Measurements from ENCODE around the gene KRTAP4-9. TPM values are rescaled to one million over a fixed set of nuclear protein-coding genes. Genes with fewer than 3 reads are reported as not detected.
"Not testable (repeated sequence)": the region's sequence is repeated elsewhere in the genome, so short reads cannot be mapped to it uniquely, and the experiment has no call there.

The KRTAP4-9 gene
- total RNA-seq, 2 donors from 2014 or later: not detected

DNA sequence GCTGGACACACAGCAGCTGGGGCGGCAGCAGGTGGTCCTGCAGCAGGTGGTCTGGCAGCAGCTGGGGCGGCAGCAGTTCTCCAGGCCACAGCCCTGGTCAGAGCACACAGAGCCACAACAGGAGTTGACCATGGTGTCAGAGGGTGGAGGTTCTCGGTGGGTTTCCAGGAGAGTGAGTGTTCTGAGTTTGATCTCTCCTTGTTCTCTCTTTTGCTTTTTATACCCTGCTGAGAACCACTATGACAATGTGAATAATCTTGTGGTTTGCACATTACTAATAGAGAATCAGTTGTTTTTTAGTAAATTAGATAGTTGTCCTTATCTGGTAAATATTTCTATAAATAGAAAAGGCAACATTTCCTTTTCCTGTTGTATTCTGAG, 18.8 kb downstream of the KRTAP4-9 start, which contains the start of gene KRTAP4-12:
KRTAP4-12 (minus strand) TSS at position 192 of the 381 bp plus-strand sequence; CDS start at position 132, 60 bp downstream.
- Mint-ChIP-seq H3K4me1 (peaks cover 27% of the 10 kb centered on the region), H3K27ac (peak within 1 kb of the TSS; percentile 66)

DNA sequence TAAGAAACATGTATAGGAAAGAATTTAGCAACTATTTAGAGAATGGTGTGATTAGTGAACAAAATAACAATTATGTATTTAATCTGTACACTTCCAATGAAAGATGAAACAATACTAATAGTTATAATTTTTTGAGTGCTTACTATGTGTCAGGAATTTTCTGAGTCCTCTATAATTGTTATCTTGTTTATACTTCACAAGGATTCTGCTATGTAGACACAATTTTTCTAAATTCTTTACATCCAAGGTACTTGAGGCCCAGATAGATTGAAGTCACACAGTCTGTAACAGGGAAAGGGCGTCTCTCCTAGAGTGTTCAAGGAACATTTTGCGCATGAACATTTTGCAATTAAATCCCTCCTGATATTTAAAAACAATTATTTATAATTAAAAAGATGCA, 19.9 kb downstream of the KRTAP4-9 start:
- Mint-ChIP-seq H3K27me3 (no peaks in the 10 kb centered on the region), H3K27ac (peak overlapping the region; percentile 66), H3K4me1 (peaks cover 27% of the 10 kb centered on the region), H3K4me3 (peak overlapping the region; percentile 36), H3K36me3 (ENCODE audit: low read depth) (no peaks in the 10 kb centered on the region)
- H3K9me3 ChIP-seq (ENCODE audit: control insufficient read depth, low read length, poor library complexity, severe bottlenecking): no peaks in the 10 kb centered on the region
- ATAC-seq (no peak), DNase-seq (no peak)

More for the DNA sequence above, 18.8 kb downstream of the KRTAP4-9 start, which contains the start of gene KRTAP4-12:
- H3K9me3 ChIP-seq (ENCODE audit: control insufficient read depth, low read length, poor library complexity, severe bottlenecking); H3K27me3 Mint-ChIP-seq; DNase-seq; ATAC-seq; H3K36me3 Mint-ChIP-seq (ENCODE audit: low read depth): not testable (repeated sequence)
- peak within 1 kb of the TSS; percentile 80 for H3K4me3 Mint-ChIP-seq

DNA sequence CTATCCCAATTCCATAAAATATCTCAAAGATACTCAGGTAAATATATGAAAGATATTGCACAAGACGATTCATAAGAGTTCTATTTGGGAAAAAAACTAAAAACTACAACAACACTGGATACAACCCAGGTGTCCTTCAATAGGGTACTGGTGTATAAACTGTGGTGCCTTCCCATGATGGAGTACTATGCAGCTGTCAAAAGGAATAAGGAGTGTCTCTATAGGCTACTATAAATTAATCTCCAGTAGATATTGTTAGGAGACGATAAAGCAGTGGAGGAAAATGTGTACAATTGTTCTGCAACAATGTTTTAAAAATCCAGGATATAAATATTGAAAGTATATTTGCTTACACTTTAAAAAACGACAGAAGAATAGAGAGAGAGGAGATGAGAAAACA, 21.2 kb downstream of the KRTAP4-9 start:
- no peak for ATAC-seq
- H3K4me1 Mint-ChIP-seq: peaks cover 25% of the 10 kb centered on the region
- H3K36me3 Mint-ChIP-seq (ENCODE audit: low read depth): no peaks in the 10 kb centered on the region
- H3K27me3 Mint-ChIP-seq: no peaks in the 10 kb centered on the region
- no peaks in the 10 kb centered on the region for H3K9me3 ChIP-seq (ENCODE audit: control insufficient read depth, low read length, poor library complexity, severe bottlenecking)
- DNase-seq: no peak
- no peak overlapping the region for H3K27ac Mint-ChIP-seq
- H3K4me3 Mint-ChIP-seq: no peak overlapping the region

DNA sequence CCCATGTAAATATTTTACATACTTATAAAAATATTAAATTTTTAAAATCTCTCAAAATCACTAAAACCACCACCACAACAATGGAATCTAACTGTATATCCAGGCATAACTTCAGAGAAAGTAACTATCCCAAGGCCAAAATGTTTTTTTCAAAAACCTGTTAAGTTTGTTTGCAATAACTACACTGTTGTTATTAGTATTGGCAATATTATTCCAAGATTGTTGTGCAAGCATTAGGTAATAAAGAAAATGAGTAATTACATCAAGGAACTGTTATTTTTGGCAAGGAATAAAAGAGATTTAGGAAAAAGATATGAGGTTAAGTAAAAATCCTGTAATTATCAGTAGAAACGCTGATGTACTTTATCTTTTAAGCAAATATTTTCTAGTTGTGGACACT, 22.2 kb downstream of the KRTAP4-9 start:
- ATAC-seq (no peak), DNase-seq (no peak)
- Mint-ChIP-seq H3K4me3 (no peak overlapping the region), H3K4me1 (peaks cover 28% of the 10 kb centered on the region), H3K36me3 (ENCODE audit: low read depth) (no peaks in the 10 kb centered on the region), H3K27ac (no peak overlapping the region), H3K27me3 (no peaks in the 10 kb centered on the region)
- H3K9me3 ChIP-seq (ENCODE audit: control insufficient read depth, low read length, poor library complexity, severe bottlenecking): no peaks in the 10 kb centered on the region

DNA sequence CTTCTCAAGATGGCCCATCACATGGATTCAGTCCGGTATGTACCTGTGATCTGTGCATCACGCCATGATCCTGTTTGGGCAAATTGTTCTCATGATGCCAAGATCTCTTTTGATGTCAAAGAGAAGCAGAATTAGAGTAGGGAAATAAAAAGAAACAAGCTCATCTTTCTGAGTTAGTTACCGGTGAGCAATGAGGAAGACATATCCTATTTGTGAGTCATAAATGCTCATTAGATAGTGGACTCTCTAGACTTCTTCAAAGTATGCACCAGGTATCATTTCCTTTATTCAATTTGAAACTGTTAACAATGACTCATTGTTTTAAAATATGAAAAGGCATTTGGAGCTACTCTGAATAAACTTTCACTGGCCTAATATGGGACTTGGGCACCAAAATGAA, 26.8 kb downstream of the KRTAP4-9 start:
- Mint-ChIP-seq H3K4me1 (peaks cover 12% of the 10 kb centered on the region), H3K27ac (no peak overlapping the region), H3K4me3 (no peak overlapping the region)

DNA sequence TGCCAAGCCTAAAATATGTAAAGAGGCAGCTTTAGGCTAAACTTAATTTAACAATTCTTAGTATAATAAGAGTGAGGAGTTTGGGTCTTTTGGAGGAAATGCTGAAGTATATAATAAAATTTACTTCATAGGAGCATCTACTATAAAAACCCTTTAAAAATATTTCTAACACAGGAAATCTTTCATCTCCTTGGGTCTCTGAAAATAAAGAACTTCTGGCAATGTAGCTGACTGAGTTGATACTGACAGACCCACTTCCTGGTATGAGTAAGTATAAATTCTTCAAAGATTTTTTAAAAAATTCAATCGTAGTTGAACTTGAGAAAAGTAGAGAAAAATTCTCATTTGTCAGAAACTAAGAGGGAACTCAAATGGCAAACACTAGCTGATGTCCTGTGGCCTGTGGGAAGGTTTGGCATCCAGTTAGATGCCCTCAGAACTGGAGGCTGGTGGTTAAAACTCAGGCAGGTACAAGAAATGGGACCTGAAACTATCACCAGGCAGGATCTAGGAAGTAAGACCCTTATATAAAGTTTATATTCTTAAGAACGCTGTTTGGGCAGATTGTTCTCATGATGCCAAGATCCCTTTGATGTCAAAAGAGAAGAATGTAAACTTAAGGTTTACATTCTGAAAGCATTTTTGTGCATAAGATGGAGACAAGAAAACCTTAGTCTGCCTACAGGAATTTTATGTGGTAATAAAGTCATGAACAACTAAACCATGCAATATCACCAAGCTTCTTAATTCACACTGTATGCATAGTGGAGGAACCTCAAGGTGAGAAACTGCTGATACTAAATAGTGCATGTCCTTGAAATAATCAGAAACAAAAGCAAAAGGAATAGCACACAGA, 28.9 kb downstream of the KRTAP4-9 start:
- no peaks in the 10 kb centered on the region for H3K9me3 ChIP-seq (ENCODE audit: control insufficient read depth, low read length, poor library complexity, severe bottlenecking)
- peak overlapping the region; percentile 63 for H3K27ac Mint-ChIP-seq
- no peak for DNase-seq
- peak; percentile 45 for ATAC-seq
- no peaks in the 10 kb centered on the region for H3K27me3 Mint-ChIP-seq
- peaks cover 2% of the 10 kb centered on the region for H3K36me3 Mint-ChIP-seq (ENCODE audit: low read depth)
- peaks cover 12% of the 10 kb centered on the region for H3K4me1 Mint-ChIP-seq
- no peak overlapping the region for H3K4me3 Mint-ChIP-seq

More for the DNA sequence above, 26.8 kb downstream of the KRTAP4-9 start:
- no peaks in the 10 kb centered on the region for H3K9me3 ChIP-seq (ENCODE audit: control insufficient read depth, low read length, poor library complexity, severe bottlenecking)
- no peaks in the 10 kb centered on the region for H3K27me3 Mint-ChIP-seq
- no peak for DNase-seq
- no peaks in the 10 kb centered on the region for H3K36me3 Mint-ChIP-seq (ENCODE audit: low read depth)
- ATAC-seq: no peak

DNA sequence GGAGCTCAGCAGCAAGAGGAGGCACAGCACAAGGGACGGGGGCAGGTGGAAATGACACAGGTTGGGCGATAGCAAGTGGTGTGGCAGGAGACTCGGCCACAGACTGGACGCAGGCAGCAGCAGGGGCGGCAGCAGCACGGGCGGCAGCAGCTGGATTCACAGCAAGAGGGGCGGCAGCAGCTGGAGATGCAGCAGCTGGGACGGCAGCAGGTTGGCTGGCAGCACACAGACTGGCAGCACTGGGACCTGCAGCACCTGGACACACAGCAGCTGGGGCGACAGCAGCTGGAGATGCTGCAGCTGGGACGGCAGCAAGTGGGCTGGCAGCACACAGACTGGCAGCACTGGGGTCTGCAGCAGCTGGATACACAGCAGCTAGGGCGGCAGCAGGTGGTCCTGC, 34.7 kb downstream of the KRTAP4-9 start:
- H3K27me3 Mint-ChIP-seq; DNase-seq; H3K4me1 Mint-ChIP-seq; H3K27ac Mint-ChIP-seq; H3K4me3 Mint-ChIP-seq; H3K9me3 ChIP-seq (ENCODE audit: control insufficient read depth, low read length, poor library complexity, severe bottlenecking); H3K36me3 Mint-ChIP-seq (ENCODE audit: low read depth); ATAC-seq: not testable (repeated sequence)

DNA sequence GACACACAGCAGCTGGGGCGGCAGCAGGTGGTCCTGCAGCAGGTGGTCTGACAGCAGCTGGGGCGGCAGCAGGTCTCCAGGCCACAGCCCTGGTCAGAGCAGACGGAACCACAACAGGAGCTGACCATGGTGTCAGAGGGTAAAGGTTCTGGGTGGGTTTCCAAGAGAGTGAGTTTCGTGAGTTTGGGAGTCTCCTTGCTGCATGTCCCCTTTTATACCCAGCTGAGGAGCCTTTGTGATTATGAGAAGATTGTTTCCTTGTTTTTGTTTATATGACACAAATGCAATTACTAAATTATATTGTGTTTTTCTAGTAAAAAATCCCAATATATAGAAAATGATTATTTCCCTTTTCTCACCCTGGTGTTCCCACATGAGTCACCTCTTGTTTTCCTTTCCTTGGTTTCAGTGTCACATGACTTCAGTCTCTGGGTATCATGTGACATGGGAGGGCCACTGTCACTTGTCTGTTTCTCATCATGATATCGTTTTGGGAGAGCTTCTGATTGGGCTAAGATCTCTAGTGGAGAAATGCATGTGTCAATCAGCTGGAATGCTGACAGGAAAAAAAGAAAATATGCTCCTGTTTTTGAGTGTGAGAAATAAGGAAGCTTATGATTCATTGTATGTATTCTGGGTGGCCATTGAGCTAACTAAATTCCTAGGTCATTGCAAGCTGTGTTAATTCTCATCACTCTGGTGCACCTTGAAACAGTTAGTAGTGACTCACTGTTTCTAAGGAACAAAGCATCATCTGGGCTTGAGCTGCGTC, 35.4 kb downstream of the KRTAP4-9 start, which contains the start of gene KRTAP4-6:
KRTAP4-6 (minus strand) TSS at position 185 of the 772 bp plus-strand sequence; CDS start at position 128, 57 bp downstream.
- peaks cover 2% of the 10 kb centered on the region for H3K4me1 Mint-ChIP-seq
- peaks cover 5% of the 10 kb centered on the region for H3K9me3 ChIP-seq (ENCODE audit: control insufficient read depth, low read length, poor library complexity, severe bottlenecking)
- H3K27me3 Mint-ChIP-seq: no peaks in the 10 kb centered on the region
- no peak within 1 kb of the TSS for H3K4me3 Mint-ChIP-seq
- H3K27ac Mint-ChIP-seq: no peak within 1 kb of the TSS
- no peak for ATAC-seq
- no peak for DNase-seq
- peaks cover 5% of the 10 kb centered on the region for H3K36me3 Mint-ChIP-seq (ENCODE audit: low read depth)

DNA sequence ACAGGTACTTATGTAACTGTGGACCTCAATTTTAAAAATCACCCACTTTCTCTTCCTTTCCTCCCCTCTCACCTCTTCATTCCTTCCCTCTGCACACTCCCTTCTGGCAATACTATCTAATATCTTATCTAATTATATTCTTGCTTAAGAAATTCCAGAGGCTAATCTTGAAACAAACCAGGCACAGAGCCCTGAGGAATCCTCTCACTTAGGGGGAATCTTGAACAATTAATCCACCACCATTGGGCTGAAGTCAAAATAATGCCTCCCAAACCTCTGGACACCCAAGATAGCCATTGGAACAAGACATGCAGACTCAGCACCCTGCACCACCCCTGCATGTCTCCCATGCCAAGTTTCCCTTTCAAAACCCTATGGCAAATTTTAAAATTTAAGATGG, 36.2 kb downstream of the KRTAP4-9 start:
- DNase-seq (no peak), ATAC-seq (no peak)
- peaks cover 5% of the 10 kb centered on the region for H3K36me3 Mint-ChIP-seq (ENCODE audit: low read depth)
- peaks cover 5% of the 10 kb centered on the region for H3K9me3 ChIP-seq (ENCODE audit: control insufficient read depth, low read length, poor library complexity, severe bottlenecking)
- no peak overlapping the region for H3K27ac Mint-ChIP-seq
- H3K4me3 Mint-ChIP-seq: no peak overlapping the region
- no peaks in the 10 kb centered on the region for H3K27me3 Mint-ChIP-seq
- peaks cover 2% of the 10 kb centered on the region for H3K4me1 Mint-ChIP-seq

DNA sequence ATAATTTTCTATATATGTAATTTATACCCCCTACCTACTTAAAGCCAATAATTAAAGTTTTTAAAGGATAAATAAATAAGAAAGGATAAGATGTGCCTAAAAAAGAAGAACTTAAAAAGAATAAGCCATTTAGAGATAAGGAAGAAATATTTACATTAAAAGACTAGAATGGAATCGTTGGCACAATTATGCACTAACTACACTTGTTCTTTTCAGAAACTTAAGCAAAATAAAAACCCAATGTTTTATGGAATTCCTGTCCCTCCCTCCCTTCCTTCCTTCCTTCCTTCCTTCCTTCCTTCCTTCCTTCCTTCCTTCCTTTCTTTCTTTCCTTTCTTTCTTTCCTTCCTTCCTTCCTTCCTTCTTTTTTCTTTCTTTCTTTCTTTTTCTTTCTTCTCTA, 39.7 kb downstream of the KRTAP4-9 start:
- no peak overlapping the region for H3K27ac Mint-ChIP-seq
- no peaks in the 10 kb centered on the region for H3K36me3 Mint-ChIP-seq (ENCODE audit: low read depth)
- H3K4me3 Mint-ChIP-seq: no peak overlapping the region
- H3K4me1 Mint-ChIP-seq: peaks cover 5% of the 10 kb centered on the region
- ATAC-seq (no peak), DNase-seq (no peak)
- H3K9me3 ChIP-seq (ENCODE audit: control insufficient read depth, low read length, poor library complexity, severe bottlenecking): peaks cover 5% of the 10 kb centered on the region
- H3K27me3 Mint-ChIP-seq: peaks cover 5% of the 10 kb centered on the region

DNA sequence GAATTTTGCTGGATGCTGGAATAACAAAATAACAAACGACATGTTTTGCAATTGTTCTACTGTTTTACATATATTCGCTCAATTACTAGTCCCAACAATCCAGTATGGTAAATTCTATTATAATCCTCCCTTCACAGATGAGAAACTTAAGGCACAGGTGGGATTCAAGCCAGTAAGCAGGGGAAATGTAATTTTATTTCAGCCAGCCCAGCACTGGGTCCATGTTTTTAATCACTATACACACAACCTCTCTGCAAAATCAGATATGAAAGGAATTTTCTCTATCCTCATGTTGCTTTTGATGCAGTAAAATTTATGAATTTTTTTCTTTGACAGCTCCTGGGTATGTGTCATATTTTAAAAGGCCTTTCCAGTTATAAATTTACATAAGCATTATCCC, 40.1 kb downstream of the KRTAP4-9 start:
- ATAC-seq (no peak), DNase-seq (no peak)
- Mint-ChIP-seq H3K4me1 (peaks cover 5% of the 10 kb centered on the region), H3K4me3 (no peak overlapping the region), H3K36me3 (ENCODE audit: low read depth) (no peaks in the 10 kb centered on the region), H3K27me3 (peaks cover 5% of the 10 kb centered on the region), H3K27ac (no peak overlapping the region)
- peaks cover 5% of the 10 kb centered on the region for H3K9me3 ChIP-seq (ENCODE audit: control insufficient read depth, low read length, poor library complexity, severe bottlenecking)

DNA sequence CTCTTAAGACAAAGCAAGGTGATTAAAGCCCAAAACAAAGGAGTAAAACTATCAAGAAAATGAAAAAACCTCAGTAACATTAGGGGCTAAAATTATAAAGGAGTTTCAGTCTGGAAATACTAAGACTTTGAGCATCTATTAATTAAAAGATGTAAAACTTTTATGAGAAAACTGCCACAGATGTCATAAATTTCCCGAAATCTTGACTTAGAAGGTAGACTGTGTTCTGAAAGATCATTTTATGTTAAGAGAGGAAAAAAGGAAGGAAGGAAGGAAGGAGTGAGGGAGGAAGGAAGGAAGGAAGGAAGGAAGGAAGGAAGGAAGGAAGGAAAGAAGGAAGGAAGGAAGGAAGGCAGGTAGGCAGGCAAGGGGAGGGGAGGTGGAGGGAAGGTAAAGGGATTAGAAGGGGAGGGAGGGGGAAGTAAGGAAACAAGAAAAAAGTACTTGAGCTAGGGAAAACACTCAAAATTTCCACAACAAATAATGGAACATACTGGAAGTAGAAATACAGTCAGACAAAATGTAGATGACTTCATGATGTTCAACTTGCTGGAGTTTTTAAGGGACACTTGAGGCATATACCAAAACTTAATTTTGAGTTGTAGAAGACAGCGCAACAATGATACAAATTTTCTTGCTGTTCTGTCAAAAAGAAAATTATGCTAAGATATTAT, 42.5 kb downstream of the KRTAP4-9 start:
- Mint-ChIP-seq H3K27me3 (peaks cover 5% of the 10 kb centered on the region), H3K4me1 (peaks cover 5% of the 10 kb centered on the region), H3K4me3 (no peak overlapping the region), H3K36me3 (ENCODE audit: low read depth) (no peaks in the 10 kb centered on the region), H3K27ac (no peak overlapping the region)
- H3K9me3 ChIP-seq (ENCODE audit: control insufficient read depth, low read length, poor library complexity, severe bottlenecking): peaks cover 5% of the 10 kb centered on the region
- DNase-seq: no peak
- ATAC-seq: no peak
